GM21526 (cell line): Measurements from ENCODE around the gene C13orf46.

Source experiments
- ATAC-seq: cut with Tn5 transposase; IDR thresholded peaks from one replicate; pipeline ENCODE4 v1.9.1; 2021; ENCODE audit warnings: moderate library complexity; ENCODE audit not compliant: unreplicated experiment, low FRiP score

Gene C13orf46

GRCh38 chr13:113958373-113958772, 15.5 kb downstream of the C13orf46 start:
- ATAC-seq: no peak

- ATAC-seq: no peak
These were observed 17.3 kb downstream of the C13orf46 start for GRCh38 chr13:113956571-113956970.

GRCh38 chr13:113955691-113956090, 18.2 kb downstream of the C13orf46 start:
- ATAC-seq: no peak

- ATAC-seq: no peak
These were observed 18.6 kb downstream of the C13orf46 start for GRCh38 chr13:113955235-113955634.

- no peak for ATAC-seq
These were observed 19.6 kb downstream of the C13orf46 start for GRCh38 chr13:113954046-113954835.

GRCh38 chr13:113953561-113953960, 20.3 kb downstream of the C13orf46 start:
- no peak for ATAC-seq

- no peak for ATAC-seq
These were observed 20.8 kb downstream of the C13orf46 start for GRCh38 chr13:113952983-113953520.

- ATAC-seq: no peak
These were observed 21.5 kb downstream of the C13orf46 start for GRCh38 chr13:113952151-113952982.

- ATAC-seq: peak; percentile 75
These were observed 22.5 kb downstream of the C13orf46 start for GRCh38 chr13:113951246-113951999.

- peak; percentile 22 for ATAC-seq
These were observed 23.2 kb downstream of the C13orf46 start for GRCh38 chr13:113950451-113951245.

GRCh38 chr13:113949546-113949945, 24.3 kb downstream of the C13orf46 start:
- ATAC-seq: no peak

- ATAC-seq: no peak
These were observed 25.7 kb downstream of the C13orf46 start for GRCh38 chr13:113948034-113948742.

GRCh38 chr13:113947311-113948033, 26.4 kb downstream of the C13orf46 start:
- no peak for ATAC-seq

- ATAC-seq: no peak
These were observed 27.3 kb downstream of the C13orf46 start for GRCh38 chr13:113946409-113947181.

GRCh38 chr13:113945857-113946408, 27.9 kb downstream of the C13orf46 start:
- no peak for ATAC-seq

- no peak for ATAC-seq
These were observed 29.9 kb downstream of the C13orf46 start for GRCh38 chr13:113943821-113944565.

- ATAC-seq: no peak
These were observed 31.2 kb downstream of the C13orf46 start for GRCh38 chr13:113942591-113943103.
